GM18519 (cell line): ENCODE results near the gene PLCL1.

Source experiments
- ATAC-seq: cut with Tn5 transposase; IDR thresholded peaks from one replicate; pipeline ENCODE4 v1.9.1; 2021; ENCODE audit warnings: mild to moderate bottlenecking, moderate library complexity; ENCODE audit not compliant: unreplicated experiment, low FRiP score

The PLCL1 gene

DNA sequence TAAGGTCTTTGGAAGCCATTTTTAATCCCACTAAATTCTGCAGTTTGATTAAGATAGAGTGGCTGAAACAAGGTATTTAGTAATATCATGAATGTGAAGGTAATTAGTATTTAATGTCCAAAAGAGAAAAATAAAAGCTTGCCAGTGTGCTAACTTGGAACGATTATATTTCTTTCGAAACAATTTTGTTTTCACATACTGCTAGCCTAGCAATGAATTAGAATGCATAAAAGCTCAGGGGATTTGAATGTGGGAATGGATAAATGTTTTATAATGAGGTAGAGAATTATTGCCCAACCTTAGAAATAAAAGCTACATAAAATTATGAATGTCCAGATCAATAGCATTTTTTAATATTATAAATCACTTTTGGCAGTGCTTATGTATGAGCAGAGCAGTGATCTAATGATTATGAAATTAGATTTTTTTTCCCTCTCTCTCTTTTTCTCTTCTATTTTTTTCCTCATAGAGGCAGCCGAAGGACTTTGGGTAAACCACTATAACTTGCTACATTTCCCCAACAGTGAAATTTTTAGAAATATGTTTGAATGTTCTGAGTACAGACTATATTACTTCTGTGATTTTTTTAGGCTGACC lies 75.5 kb downstream of the PLCL1 start:
- ATAC-seq = no peak

DNA sequence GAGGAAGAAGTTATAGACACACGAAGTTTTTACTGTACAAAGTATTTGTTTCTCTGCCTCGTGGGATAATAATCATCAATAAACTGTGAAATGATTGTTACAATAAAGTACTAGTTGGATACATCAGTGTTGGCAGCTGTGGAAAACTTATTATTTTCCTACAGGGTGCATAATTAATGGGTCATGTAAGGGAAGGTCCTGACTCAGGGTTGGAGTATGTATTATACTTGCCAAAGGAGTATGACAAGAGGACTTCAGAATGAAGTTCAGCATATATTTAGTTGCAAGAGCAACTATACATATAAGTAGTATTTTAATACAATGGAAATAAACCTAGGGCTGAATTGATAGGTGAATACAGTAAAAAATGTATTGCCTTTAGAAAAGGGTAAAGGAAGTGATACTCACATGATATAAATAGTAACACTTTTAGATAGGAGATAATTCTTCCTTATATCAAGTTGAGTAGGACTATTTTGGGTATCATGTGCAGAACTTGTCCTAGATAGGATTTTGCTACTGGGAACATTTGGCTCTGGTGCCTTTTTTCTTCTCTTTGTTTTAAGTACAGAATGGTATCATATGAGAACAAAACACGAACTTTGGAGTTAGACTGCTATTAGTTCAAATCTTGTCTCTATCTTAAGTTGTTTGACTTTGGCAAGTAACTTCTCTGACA lies 79.1 kb downstream of the PLCL1 start:
- no peak for ATAC-seq

DNA sequence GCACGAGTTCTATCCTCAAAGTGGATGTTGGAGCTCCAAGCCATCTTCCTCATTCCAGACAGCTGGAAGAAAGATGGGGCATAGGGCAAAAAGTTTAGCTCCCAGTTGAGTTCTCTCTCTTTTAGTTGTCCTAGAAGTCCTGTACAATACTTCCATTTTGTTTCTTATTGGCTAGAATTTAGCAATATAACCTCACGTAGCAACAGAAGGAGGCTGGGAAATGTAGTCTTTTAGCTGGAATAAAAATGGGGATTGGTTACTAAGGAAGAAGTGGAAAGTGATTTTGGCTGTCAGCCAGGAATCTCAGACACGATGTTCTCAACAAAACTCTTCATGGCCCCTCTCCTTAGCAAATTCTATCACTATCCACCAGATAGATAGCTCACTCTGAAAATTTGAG lies 79.9 kb downstream of the PLCL1 start:
- no peak for ATAC-seq

DNA sequence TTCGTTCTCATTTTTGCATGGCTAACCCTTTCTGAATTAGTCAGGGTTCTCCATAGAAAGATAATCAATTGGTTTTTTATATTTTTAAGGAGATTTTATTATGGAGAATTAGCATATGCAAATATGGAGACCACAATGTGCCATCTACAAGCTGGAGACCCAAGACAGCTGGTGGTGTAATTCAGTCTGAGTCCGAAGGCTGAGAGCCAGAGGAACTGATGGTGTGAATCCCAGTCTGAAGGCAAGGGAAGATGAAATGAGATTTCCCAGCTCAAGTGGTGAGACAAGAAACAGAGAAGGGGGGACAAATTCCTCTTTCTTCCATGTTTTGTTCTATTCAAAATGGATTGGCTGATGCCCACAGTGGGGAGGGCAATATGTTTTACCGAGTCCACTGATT lies 80.7 kb downstream of the PLCL1 start:
- ATAC-seq = no peak

DNA sequence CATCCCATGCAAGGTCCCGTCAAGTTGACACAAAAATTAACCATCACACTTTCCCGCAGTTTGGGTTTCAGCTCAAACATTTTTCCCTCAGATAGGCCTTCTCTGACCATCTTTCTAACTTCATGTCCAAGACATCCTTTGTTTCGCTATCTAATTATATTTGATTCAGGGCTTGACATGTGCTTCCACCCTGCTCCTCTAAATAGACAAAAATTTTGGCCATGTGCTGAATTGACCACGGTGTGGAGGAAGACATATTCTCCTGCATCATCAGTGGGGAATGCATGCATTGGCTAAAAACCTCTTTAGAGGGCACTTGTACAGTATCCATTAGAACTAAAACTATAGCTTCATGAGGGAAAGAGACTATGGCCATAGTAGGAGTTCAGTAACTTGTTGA lies 81.2 kb downstream of the PLCL1 start:
- no peak for ATAC-seq

DNA sequence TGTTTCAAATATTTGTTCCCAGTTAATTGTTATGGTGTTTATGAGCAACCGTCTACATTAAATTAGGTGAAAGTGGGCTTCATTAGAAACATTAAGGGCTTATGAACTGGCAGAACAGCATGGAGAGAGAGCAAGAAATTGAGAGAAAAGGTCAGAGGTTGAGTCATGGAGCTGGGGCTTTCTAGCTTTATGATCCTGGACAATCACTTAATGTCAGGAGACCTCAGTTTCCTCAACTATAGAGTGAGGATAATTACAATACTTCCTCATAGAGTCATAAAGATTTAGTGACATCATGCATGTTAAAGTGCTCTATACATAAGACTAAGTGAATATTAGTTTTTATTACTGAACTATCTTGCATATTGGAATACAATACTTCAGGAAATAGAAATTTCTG lies 83.9 kb downstream of the PLCL1 start:
- ATAC-seq = no peak

DNA sequence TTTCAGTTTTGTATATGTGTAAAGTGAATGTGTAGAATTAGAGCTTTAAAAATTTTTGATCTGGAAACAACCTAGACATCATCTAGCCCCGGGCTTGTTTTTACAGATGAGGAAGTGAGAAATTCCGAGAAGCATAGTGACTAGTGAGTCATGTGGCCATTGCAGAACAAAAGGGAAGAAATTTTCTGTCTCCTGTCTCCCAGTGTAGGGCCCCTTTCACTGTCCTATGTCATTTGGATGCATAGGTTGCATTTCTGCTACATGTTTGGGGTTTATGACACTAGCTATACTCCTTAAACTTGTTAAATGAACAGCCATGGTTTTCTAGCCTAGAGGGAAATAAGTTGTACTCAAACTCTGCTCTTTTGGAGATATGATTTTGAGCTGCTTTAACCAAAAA lies 84.6 kb downstream of the PLCL1 start:
- ATAC-seq = peak; percentile 98

DNA sequence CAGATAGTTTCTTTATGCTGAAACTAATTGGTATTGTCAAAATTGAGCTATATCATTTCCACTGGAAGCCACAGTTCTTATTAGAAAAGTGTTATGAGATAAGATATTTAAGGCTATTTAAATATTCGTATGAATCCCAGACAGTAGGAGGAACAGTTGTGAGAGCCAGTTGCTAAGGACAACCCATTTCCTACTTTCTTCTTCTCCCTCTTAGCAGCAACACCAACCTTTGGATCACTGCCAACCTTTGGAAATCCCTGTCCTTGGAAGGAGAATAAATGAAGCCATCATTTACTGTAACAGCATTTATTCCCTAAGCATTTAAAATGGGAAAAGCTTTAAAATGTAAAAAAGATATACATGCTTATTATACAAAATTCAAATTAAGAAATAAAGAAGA lies 85.8 kb downstream of the PLCL1 start:
- ATAC-seq = no peak

DNA sequence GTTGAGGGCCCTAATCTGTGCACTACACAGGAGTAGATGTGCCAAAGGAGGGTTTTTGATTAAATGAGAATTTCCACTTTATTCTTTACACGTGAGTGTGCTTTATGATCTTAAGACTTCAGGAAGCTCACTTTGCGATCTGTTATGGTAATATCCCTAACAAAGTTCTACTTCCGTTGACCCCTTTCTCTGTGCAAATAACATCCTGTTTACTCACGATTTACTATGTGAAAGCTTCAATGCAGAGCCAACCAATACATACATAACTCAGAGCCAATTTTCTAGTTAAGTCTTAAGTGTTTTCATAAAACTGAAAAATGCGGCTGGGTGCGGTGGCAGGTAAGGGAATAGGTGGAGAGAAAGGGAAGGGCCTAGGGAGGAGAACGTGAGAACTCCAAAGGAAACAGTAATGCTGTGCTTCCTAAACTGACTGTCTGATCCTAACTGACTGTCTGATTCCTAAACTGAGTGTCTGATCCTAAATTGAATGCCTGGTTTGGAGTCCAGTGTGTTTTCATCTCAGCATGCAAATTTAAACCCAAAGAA lies 87.6 kb downstream of the PLCL1 start:
- no peak for ATAC-seq

DNA sequence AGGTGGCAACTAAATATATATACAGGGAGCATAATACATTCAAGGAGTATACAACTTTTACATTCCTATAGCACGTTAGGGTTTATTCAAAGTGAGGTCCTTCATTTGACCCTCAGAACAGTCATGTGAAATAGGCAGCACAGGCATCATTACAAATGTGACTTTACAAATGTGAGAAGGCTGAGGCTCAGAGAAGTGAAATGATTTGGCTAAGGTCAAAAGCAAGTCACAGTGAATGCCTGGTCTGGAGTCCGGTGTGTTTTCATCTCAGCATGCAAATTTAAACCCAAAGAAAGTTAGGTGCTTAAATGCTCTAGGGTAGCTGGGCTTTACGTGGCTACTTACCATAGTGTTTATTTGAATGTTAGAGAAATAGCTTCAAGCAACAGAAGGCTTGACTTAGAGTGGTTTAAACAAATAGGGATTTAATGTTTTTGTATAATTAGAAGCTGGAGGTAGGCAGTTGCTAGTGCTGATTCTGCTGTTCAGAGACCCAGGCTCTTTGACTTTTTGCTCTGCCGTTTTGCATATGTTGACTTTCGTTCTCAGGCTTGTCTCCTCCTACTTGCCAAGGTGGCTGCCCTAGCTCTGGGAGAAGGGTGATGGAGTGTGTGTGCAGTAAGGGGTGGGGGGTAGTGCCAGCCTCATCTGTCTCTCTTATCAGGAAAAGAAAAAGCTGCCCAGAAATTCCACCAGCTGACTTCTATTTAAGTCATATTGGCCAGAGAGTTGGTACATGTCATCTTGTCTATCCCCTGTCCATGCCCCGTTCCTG lies 89.2 kb downstream of the PLCL1 start:
- ATAC-seq = no peak

DNA sequence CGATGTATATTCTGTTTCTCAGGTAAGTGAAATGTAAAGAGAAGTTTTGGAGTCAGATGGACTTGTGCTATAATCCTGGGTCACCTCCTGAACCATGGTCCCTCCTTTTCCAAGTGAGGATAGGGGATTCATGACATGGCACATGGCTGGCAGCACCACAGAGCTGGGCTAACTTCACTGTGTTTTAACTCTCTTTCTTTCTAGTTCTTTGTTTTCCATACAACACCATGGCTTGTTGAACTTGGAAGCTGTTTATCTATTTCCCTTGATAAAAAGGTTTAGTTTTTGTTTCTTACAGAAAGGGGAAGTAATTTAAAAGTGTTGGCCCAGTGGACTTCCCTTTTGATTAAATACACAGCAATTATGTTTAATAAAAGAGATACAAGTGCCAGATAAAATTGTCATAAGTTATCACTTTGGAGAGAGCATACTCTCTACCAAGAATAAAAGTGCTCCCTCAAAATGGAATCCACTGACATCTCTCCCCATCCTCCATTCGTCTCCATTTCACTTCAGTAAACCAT lies 90.4 kb downstream of the PLCL1 start:
- ATAC-seq = no peak

DNA sequence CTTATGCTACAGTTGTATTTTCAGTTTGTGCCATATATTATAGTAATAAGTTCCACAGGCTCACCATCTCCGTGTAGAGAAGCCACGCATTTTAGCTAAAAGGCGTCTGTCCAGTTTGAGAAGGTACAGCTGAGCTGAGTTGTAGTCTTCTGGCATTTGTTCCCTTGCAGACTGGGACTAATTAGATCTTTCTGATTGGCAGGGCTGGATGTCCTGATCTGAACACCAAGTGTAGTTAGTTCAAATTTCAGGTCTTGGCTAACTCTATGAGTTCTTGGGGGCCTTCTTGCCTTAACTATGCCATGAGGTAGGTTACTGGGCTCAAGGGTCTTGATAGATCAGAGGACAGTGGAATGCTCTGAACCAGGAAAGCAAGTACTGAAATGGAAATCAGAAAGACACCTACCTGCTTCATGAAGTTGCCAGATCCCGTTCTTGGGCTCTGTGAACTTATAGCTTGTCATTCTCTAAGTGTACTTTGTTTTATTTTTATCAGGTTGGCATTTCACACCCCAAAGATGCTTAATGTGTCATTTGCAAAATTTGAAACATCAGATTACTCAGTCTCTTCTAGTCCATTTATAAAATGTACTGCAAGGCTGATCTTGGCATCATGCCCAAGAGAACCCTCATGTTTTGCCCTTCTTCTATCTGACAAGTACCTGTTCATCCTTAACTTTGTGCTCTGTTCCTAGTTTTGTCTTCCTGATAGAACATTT lies 93.7 kb downstream of the PLCL1 start:
- ATAC-seq = no peak

DNA sequence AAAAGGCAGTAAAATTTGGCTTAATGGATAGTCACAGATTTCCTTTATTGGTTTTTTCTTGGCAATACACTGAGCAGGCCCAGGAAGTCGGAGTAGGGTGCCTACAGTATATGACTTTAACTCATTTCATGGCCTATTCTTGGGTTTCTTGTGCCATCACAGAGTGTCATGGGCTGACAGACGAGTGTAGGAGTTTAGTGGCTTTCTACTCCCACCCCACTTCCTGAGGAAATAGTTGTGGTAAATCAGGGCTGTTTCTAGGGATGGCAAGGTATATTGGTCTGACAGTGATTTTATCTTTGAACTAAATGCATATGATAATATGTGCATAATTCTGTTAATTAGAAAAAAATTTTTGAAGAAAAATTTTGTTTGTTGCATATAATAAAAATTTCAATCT lies 100.1 kb downstream of the PLCL1 start:
- peak; percentile 75 for ATAC-seq

DNA sequence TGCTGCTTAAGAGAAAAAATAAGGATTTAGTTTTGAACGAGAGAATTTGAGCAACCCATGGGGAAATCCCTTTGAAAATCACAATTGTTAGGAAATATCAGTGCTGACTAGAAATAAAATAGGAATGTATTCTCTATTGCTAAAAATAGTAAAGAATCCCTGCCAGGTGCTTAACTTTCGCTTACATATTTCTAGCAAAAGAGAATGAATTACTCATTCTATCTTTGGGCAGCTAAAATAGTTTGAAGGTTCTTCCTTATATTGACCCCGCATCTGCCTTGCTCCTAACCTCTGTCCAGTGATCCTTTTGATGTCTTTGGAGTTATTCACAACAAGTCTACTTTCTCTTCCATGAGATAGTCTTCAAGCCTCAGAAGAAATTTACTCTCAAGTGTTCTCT lies 103.8 kb downstream of the PLCL1 start:
- no peak for ATAC-seq

DNA sequence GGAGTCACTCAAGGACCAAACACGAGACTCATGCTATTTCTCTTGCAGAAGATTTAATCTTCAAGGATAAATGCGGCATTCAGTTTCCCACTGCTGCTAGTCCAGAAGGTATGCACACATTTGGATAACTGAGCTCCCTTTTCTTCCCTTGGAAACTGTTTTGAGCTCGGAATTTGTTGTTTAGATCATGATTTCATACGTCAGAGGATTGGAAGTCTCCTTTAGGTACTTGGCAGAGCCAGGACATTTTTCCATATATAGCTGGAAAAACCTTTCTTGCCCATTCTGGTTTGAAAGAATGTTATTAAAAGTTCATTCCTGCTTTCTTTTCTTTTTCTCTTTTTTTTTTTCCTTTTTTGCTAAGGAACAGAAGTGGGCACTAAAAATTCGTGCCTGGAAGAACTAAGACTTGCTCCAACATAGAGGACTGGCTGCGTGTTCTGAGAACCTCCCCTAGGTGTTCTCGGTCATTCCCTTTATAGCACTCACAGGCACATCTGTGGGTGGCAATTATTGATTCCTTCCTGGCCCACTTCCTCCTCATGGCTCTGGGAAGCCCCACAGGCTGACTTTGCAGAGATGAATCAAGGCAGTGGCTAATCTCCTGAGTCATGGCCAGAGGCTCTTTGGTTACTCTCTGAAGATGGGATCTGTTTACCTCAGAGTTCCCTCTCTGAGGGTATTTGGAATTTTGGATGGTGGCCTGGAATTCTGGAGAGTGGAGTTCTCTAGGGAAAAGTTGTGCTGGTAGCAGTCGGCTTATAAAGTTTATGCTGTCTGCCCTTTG lies 104.8 kb downstream of the PLCL1 start:
- no peak for ATAC-seq

DNA sequence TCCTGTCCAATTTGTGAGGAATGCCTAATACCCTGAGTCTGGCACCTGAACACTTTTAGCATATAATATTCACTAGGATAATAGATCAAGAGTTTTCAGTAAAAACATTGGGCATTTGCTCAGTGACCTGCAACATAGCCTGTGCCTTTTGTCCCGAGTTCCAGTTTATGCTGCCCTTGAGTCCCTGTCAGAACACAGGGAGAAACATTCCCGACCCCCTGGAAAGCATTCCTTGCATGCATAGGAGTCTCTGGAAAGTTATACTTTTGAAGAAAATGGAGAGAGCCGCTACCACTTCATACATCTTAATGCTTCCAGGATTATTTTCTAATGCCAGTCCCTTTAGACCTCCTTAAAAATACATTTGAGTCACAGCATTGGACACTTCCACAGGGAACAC lies 107.3 kb downstream of the PLCL1 start:
- no peak for ATAC-seq

DNA sequence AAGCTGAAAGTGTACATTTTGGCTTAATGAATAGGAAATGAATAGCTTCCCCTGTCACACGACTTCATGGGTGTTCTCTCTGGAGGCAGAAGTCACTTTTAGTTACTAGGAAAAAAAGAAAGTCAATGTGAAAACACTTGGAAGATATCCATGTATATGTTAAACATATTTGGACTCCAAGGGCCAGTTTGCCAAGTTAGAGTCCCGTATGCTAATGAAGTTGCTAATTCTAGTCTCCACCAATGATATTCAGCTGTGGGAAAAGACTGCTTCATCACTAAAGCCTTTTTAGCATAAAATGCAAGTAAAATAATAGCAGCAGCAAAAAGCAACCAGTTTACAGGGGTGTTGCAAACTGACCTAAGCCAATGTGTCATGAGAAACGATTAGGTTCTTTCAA lies 108.7 kb downstream of the PLCL1 start:
- ATAC-seq = no peak

DNA sequence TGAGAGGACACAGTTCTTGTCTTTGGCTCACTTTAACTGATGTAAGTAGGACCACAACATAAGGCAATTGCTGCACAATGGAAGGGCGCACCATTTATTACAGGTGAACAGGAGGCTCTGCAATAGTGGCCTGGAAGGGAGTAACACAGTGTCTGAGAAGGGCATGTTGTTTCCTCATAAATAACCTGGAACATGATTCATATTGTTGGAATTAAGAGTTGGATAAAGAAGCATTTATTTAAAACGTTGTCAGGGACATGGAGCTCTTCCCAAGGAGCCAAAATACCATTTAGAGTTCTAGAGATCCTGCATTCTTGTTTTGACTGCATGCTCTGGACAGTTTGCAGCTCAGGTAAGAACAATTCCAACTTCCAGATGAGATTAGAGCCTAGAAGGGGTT lies 110.4 kb downstream of the PLCL1 start:
- no peak for ATAC-seq

DNA sequence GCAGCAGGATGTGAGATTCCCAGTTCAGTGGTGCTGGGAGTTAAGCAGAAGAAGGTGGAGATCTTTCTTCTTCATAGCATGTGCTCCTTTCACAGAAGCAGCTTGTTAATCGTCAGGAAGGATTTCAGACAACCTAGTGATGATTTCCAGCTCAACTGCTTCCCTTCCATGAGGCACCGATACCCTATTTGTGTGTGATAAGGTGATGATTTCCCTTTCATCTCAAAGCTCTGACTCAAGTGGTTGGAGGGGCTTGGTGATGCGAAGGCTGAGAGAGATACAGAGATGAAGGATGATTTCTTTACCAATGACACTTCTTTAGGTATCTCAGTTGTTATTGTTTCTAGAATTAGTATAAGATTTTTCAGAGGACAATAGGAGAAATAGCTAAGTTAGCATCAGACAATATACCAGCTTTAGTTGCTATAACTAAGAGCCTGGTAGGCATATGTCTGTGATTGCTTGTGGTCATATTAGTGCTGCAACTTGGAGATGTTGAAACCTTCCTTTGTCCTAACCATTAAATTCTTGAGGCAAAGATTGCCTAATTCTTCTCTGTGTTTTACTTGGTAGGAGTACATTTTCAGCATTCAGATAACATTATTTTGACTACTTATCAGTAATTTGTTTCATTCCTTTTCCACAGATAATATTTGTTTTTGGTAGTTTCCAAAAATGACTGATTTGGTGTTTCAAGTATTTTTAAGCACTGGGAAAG lies 111.3 kb downstream of the PLCL1 start:
- no peak for ATAC-seq
